ENCODE data around the gene FOXF1.

The FOXF1 gene

DNA sequence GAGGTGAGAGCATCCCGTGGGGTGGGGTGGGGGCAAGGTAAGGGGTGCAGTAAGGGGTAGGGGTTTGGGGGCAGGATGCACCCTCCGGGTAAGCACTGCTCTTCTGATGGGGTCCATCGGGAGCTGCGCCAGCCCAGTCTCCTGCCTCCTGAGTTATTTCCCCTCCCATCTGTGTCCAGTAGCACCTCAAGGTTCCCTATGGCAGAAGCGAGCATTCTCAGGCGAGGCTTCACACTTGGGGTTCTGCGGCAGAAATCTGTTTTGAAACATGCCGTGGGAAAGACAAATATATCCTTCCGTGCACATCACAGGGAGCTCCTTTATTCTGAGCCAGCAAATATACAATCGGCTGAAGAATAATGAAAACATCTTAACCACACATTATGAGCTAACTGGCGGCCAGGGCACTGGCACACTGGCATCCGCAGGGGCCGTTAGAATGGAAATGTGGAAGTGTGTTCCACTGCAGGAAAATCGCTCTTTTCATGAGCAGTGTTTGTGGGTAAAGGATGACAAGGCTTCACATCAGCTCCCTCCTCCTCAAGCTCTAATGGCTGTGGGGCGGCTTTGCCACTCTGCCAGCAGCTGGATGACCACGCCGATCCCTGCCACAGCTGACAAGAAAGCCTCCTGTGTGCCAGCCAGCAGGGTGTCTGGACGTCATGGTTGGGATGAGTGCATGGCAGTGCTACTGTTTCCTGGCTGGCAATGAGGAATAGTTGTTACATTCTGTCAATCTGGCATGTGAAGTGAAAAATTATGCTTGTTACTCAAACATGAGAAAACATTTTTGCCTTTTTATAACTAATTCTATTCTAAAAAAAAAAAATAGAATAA is 24.7 kb downstream of the FOXF1 start:
- Histone ChIP-seq H3K27me3 (no peaks in the 10 kb centered on the region), H3K27ac (no peak overlapping the region), H3K36me3 (peaks cover 78% of the 10 kb centered on the region), H3K4me1 (ENCODE audit: control insufficient read depth in 1 of 2, insufficient read depth in 1 of 2, low read depth in 1 of 2, low read length in 1 of 2) (no peaks in the 10 kb centered on the region), H3K9me3 (no peaks in the 10 kb centered on the region), H3K4me3 (ENCODE audit: low read depth in 1 of 2, low read length in 1 of 2) (no peak overlapping the region)
- TF ChIP-seq, protein P1, sequence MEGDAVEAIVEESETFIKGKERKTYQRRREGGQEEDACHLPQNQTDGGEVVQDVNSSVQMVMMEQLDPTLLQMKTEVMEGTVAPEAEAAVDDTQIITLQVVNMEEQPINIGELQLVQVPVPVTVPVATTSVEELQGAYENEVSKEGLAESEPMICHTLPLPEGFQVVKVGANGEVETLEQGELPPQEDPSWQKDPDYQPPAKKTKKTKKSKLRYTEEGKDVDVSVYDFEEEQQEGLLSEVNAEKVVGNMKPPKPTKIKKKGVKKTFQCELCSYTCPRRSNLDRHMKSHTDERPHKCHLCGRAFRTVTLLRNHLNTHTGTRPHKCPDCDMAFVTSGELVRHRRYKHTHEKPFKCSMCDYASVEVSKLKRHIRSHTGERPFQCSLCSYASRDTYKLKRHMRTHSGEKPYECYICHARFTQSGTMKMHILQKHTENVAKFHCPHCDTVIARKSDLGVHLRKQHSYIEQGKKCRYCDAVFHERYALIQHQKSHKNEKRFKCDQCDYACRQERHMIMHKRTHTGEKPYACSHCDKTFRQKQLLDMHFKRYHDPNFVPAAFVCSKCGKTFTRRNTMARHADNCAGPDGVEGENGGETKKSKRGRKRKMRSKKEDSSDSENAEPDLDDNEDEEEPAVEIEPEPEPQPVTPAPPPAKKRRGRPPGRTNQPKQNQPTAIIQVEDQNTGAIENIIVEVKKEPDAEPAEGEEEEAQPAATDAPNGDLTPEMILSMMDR (IDR thresholded peaks at IDR 0.05) = no peak

DNA sequence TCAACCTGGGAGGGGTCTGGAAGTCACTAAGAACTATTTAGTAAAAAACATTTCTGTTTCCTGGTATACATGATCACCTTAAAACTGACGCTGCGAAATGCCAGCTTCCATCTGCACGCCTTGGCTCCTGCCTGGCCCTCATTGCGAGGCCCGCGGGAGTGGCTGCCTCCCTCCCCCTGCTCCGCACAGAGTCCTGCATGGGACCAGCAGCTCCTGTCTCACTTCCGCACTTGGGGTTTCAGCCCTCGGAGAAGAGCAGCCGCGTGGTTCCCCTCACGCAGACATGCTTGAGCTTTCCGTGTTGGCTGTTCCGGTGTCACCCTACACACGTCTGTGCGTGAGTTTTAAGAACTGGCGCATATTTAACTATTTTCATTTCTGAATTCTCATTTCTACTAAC is 26.3 kb downstream of the FOXF1 start:
- peaks cover 88% of the 10 kb centered on the region for H3K36me3 ChIP-seq

DNA sequence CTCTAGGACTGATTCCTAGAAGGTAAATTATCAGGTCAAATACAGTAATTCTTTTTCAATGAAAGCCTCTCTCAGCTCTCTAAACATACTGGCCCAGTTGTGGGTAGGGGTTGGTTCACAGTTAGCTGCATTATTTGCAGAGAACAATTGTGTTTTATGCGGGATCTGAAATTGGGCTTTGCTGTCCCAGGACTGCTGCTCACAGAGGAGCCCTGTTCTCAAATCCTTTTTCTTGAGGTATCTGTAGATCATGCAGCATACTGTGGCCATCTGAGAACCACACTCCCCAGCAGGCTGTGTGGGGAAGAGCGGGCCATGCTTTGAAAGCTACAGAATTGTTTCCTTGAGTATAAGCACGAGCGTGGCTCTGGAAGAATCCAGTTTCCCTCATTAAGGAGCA is 27.2 kb downstream of the FOXF1 start:
- Histone ChIP-seq H3K4me1 (ENCODE audit: control insufficient read depth in 1 of 2, insufficient read depth in 1 of 2, low read depth in 1 of 2, low read length in 1 of 2) (no peaks in the 10 kb centered on the region), H3K4me3 (ENCODE audit: low read depth in 1 of 2, low read length in 1 of 2) (no peak overlapping the region), H3K9me3 (no peaks in the 10 kb centered on the region), H3K36me3 (peaks cover 88% of the 10 kb centered on the region), H3K27ac (no peak overlapping the region), H3K27me3 (no peaks in the 10 kb centered on the region)
- TF ChIP-seq, protein P1 (IDR thresholded peaks at IDR 0.05) = no peak

More for the DNA sequence above, 26.3 kb downstream of the FOXF1 start:
- H3K27me3 ChIP-seq = no peaks in the 10 kb centered on the region
- no peaks in the 10 kb centered on the region for H3K9me3 ChIP-seq
- no peak overlapping the region for H3K4me3 ChIP-seq (ENCODE audit: low read depth in 1 of 2, low read length in 1 of 2)
- H3K27ac ChIP-seq = no peak overlapping the region
- H3K4me1 ChIP-seq (ENCODE audit: control insufficient read depth in 1 of 2, insufficient read depth in 1 of 2, low read depth in 1 of 2, low read length in 1 of 2) = no peaks in the 10 kb centered on the region
- TF ChIP-seq, protein P1 (IDR thresholded peaks at IDR 0.05) = no peak

- no peaks in the 10 kb centered on the region for H3K4me1 ChIP-seq (ENCODE audit: control insufficient read depth in 1 of 2, insufficient read depth in 1 of 2, low read depth in 1 of 2, low read length in 1 of 2)
- TF ChIP-seq, protein P1 (IDR thresholded peaks at IDR 0.05) = no peak
- no peak overlapping the region for H3K27ac ChIP-seq
- no peaks in the 10 kb centered on the region for H3K27me3 ChIP-seq
- H3K36me3 ChIP-seq = peaks cover 90% of the 10 kb centered on the region
- no peaks in the 10 kb centered on the region for H3K9me3 ChIP-seq
- no peak overlapping the region for H3K4me3 ChIP-seq (ENCODE audit: low read depth in 1 of 2, low read length in 1 of 2)
These were observed 28.0 kb downstream of the FOXF1 start for GRCh38 chr16:86538196-86538780.

- H3K9me3 ChIP-seq = no peaks in the 10 kb centered on the region
- TF ChIP-seq, protein P1 (IDR thresholded peaks at IDR 0.05) = no peak
- H3K4me1 ChIP-seq (ENCODE audit: control insufficient read depth in 1 of 2, insufficient read depth in 1 of 2, low read depth in 1 of 2, low read length in 1 of 2) = no peaks in the 10 kb centered on the region
- no peak overlapping the region for H3K4me3 ChIP-seq (ENCODE audit: low read depth in 1 of 2, low read length in 1 of 2)
- no peak overlapping the region for H3K27ac ChIP-seq
- no peaks in the 10 kb centered on the region for H3K27me3 ChIP-seq
- H3K36me3 ChIP-seq = peaks cover 98% of the 10 kb centered on the region
These were observed 30.6 kb downstream of the FOXF1 start for GRCh38 chr16:86540894-86541293.
